ENCODE results near the gene ADAMTS9.

The ADAMTS9 gene

DNA sequence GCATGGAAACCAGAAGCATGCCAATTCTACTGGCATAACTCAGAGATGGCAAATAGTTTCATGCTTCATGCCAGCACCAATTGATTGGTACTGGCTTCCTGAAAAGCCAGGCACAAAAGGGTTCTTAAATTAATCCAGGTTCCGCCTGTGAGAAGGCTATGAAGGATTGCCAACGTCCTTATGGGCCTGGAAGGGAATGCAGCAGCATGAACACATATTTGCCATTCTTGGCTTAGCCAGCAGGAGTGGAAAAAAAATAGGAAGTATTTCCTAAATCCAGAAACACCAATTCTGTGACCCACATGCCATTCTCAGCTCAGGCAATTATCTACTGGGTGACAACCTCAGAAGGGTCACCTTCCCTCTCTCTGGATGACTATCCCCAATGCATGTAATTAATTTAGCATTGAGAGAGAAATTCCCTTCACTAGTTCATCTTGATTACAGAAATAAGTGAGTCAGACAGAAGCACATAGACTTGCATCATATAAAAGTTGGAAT is 36.0 kb downstream of the ADAMTS9 start:
- DNase-seq = no peak

- DNase-seq = no peak
Measured at GRCh38 chr3:64651303-64651702, 36.5 kb downstream of the ADAMTS9 start.

DNA sequence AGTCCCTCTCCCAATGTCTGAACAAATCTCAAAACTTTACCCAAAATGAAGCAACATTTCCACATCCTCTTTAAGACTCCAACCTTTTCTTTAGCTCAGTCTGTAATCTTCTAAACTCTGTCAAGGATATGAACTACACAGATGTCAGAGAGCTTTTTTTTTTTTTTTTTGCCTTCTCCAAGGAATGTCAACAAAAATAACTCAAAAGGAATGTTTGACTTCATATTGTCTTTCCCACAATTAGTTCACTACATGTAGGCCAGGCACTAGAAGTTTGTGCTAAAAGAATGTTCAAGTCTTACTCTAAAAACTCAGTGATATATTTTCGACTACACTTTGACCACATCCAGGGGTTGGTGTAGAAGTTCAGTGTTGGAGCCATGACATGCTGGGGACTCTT is 37.1 kb downstream of the ADAMTS9 start:
- DNase-seq = no peak

DNA sequence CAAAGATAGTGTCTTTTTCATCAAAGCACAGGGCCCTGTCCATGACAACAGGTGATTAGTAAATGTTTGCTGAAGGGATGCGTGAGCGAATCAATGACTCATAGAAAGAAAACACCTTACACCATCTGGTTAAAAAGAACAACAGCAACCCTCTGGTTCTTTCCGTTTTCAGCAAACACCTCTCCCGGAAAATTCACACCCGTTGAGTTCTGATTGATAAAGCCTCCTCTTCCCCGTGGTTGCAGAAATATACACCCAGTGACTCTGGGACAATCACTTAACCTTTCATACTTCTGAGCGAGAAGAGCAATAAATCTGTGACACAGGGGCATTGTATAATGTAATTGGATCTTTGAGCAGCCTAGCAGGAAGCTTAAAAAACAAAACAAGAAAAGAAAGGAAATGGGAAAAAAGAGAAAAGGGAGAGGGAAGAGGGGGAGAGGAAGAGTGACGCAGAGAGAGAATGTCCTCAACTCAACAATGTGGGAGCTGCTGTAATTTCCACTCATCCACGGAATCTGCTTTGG is 37.6 kb downstream of the ADAMTS9 start:
- DNase-seq = no peak

DNA sequence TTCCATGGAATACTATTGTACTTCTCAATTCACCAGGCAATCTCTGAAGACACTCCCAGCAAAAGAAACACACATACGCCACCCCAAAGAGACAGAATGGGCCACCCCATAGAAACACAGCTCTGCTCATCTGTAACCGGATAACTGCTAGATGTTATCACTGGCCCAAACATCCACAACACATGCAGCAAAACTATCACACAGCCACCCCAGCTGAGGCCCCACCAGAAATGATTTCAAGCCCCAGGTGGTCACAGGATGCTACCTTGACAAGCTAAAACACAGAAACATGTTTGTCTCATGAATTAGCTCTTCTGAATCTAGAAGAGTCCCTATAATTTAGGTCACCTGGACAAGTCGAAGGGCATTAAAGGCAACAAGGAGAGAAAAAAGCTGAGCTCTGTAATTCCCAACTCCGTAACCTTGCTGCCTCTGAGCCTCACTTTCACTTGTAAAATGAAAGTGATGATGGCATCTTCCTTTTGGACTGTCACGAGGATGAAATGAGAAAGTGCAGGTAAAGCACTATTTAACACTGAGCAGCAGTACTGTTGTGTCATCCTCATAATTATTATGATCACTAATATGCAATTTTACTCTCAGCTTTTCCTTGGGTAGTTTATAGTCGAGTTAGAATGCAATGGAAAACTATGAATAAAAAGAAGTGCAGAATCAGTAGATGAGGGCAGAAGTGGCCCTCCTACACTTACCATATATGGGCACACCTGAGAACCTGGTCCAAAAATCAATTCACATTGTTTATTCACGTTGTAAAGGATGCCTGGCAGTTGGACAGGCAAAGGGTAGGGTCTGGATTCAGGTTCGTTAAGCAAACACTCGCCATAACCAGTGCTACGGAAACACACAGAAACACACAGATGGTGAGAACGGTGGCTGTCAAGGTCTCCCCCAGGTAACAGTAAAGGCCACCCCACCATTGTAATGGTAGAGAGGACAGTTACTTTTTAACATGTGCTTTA is 38.6 kb downstream of the ADAMTS9 start:
- no peak for DNase-seq

DNA sequence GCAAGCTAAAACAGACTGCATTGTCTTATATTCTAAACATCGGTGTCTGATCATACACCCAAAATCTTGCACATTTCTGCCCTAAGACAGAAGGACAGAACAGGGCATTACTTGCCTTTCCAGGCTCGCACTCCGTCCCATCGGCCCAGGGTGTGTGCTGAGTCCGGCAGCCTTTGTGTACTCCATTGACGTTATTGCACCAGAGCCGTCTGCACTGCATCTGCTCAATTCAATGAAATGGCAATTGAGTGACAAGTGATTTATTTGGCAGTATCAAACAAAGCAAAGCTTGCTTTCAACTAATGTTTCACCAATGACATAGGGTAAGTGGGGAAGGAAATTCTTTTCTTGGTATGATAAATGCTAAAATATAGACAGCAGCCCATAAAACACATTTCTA is 40.0 kb downstream of the ADAMTS9 start:
- DNase-seq = no peak

GRCh38 chr3:64645243-64645642 is 42.6 kb downstream of the ADAMTS9 start:
- DNase-seq = no peak

GRCh38 chr3:64644483-64644882 is 43.3 kb downstream of the ADAMTS9 start:
- no peak for DNase-seq

- peak; percentile 68 for DNase-seq
Measured at GRCh38 chr3:64642327-64643151, 45.3 kb downstream of the ADAMTS9 start.

- DNase-seq = no peak
Measured at GRCh38 chr3:64638981-64639481, 48.8 kb downstream of the ADAMTS9 start.

- DNase-seq = no peak
Measured at GRCh38 chr3:64638511-64638910, 49.3 kb downstream of the ADAMTS9 start.

DNA sequence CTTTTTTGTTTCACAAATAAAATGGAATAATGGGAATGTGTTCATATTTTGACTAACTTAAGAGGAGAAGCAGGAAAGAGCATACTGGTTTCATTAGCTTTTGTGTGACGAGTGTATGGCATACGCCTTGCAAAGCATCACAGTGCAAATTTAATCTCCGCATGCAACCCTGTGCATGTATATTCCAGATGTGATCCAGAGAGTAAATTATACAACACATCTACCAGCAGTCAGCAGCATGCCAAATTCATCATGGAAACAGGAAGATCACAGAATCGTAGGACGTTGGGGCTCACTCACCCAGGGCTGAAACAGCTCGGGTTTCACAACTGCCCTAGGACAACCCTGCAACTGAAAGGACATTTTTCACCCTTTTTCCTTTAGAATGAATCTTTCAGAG is 53.4 kb downstream of the ADAMTS9 start:
- DNase-seq = no peak

GRCh38 chr3:64631951-64632350 is 55.8 kb downstream of the ADAMTS9 start:
- no peak for DNase-seq

DNA sequence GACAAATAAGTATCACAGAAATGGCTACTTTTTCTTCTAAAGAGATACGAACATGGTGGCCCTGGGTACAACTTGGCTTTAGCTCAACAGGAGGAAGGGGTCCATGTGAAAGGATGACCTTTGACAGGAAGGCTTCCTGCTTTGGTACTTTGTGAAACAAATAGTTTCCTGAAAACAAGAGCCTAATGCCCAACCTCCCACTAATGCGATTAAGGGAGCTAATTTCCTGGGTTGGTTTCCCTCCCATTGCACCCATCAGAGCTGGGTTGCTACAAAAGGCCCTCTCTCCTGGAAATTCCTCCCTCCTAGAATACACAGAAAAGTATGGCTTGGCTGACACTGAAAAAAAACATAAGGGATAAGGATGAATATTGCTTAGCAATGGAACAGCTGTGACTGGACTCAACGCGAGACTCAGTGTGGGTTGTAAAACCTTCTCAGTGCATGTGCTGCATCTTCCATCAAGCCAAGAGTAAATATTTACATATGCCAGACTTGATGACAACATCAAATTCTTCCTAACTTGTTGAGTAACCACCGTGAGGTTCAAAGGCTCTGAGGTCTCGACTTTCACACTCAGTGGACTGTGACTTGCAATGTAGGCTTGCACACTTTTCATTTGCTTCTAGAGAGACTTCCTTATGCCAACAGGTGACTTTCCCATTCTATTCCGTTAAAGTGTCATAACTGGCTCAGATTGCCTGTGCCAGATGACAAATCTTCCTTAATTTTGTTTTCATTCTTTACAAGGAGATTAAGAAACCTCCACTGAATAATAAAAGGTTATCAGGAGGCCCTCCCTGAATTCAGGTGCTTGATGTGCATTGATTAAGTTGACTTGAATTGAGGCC is 60.1 kb downstream of the ADAMTS9 start:
- DNase-seq = no peak

DNA sequence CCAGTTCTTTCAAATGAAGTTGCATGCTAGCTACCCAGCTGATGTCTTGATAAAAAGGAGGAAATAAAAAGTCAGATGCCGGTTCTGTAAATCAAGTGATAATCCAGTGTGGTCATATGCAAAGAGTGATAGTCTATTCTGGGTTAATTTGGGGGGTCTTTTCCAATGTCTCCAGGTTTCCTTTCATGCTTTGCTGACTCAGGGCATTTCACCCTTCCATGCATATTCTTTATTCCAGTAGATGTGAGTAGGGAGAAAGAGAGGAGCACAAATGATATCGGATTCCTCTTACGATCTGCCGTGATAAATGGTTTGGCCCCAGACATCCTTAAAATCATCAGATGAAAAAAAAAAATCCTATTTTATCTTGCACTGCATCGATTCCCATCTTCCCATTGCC is 60.8 kb downstream of the ADAMTS9 start:
- DNase-seq = no peak

GRCh38 chr3:64625381-64625780 is 62.4 kb downstream of the ADAMTS9 start:
- DNase-seq = no peak

DNA sequence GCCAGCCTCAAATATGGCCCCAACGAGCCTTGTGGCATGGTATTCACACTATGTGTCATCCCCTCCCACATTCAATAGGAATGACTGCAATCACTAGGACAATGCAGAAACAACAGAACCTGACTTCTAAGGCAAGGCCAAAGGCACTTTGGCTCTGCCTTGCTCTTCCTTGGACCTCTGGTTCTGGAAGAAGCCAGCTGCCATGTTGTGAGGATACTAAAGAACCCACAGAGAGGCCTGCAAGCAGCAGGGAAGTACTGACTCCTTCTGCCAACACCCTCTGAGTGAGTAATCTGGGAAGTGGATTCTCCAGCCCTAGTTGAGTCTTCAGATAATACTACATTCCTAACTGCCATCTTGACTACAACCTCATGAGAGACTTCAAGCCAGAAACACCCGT is 64.7 kb downstream of the ADAMTS9 start:
- no peak for DNase-seq

DNA sequence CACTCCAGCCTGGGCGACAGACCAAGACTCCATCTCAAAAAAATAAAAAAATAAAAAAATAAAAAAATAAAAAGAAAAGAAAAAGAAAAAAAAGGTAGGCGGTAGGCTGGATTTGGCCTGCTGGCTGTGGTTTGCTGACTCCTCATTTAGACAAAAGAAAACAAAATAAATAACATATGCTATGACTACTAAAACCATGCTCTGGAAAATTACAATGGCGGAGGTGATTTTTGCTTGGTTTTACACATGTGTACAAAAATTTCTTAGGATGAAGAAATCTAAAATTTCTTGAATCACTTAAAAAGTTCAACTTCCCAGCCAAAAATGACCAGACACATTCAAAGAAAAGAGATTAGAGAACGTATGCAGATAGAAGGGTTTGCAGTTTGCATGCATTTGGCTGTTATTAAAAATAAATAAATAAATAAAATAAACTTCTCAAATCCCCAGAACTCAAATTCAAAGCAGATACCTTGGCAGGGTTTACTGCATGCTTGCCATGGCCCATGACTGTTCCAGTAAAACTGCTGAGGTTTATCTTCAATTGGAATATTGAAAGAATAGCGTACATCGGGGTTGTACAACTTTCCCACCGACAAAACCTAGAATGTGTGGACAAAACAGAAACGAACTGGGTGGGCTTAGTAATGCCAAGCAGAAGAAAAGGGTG is 65.9 kb downstream of the ADAMTS9 start:
- DNase-seq = no peak

DNA sequence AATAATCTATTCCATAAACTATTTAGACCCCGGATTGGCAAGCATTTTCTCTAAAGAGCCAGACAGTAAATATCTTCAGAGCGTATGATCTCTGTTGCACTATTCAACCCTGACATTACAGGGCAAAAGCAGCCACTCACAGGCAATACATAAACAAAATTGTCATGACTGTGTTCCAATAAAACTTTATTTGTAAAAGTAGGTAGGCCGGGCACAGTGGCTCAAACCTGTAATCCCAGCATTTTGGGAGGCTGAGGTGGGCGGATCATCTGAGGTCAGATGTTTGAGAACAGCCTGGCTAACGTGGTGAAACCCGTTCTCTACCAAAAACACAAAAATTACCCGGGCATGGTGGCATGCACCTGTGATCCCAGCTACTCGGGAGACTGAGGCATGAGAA is 66.5 kb downstream of the ADAMTS9 start:
- DNase-seq = no peak

GRCh38 chr3:64620020-64620419 is 67.8 kb downstream of the ADAMTS9 start:
- DNase-seq = no peak

- no peak for DNase-seq
Measured at GRCh38 chr3:64619216-64619615, 68.6 kb downstream of the ADAMTS9 start.

- DNase-seq = no peak
Measured at GRCh38 chr3:64617610-64618009, 70.2 kb downstream of the ADAMTS9 start.

All from NCI-H1417 treated with DMSO at 0.1 percent for 48 hours (cell line).